RPMI7951 (cell line): ENCODE measurements around the gene DCAF6. TPM values are rescaled to one million over a fixed set of nuclear protein-coding genes. Genes with fewer than 3 reads are reported as not detected.

Source experiments
- DNase-seq: peaks from one replicate; pipeline ENCODE4 v3.0.0-alpha.2; 2012; ENCODE audit warnings: low read depth
- total RNA-seq: library from RNA; depleted of rRNA; stranded (reverse); fragments of >200 nt; shearing (Covaris generic); gene quantifications from 2 replicates; pipeline ENCODE4 v1.2.3, GENCODE V29; 2014

DCAF6 gene
- total RNA-seq, 1 experiment from 2014 or later = 42.7 TPM

- no peak for DNase-seq
These were observed 32.1 kb downstream of the DCAF6 start for GRCh38 chr1:167968569-167968968.

GRCh38 chr1:167973832-167974231 is 37.3 kb downstream of the DCAF6 start:
- no peak for DNase-seq

GRCh38 chr1:167974698-167975097 is 38.2 kb downstream of the DCAF6 start:
- DNase-seq = no peak

DNA sequence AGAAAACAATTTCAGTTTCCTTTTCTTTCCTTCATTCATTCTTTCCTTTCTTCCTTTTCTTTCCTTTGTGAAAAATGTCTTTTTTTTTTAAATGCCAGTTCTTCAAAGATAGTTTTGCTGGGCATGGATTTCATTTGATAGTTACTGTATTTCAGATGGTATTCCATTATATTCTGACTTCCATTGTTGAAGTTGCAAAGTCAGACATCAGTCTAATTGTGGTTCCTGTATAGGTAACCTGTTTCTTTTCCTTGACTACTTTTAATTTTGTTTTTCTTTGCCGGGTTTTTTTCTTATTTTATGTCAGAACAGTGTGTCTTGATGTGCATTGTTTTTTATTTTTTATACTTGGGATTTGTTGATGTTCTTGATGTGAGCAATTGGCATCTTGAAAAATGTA is 40.8 kb downstream of the DCAF6 start:
- DNase-seq = no peak

DNA sequence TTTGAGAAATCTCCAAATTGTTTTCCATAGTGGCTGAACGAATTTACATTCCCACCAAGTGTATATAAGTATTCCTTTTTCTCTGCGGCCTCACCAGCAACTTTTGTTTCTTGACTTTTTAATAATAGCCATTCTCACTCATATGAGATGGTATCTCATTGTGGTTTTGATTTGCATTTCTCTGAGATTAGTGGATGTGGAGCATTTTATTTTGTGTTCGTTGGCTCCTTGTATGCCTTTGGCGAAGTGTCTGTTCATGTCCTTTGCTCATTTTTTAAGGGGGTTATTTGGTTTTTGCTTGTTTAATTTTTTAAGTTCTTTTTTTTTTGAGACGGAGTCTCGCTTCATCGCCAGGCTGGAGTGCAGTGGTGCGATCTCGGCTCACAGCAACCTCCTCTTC is 45.5 kb downstream of the DCAF6 start:
- DNase-seq = no peak

- no peak for DNase-seq
These were observed 47.4 kb downstream of the DCAF6 start for GRCh38 chr1:167983797-167984420.

- peak; percentile 11 for DNase-seq
These were observed 48.5 kb downstream of the DCAF6 start for GRCh38 chr1:167984886-167985489.

DNA sequence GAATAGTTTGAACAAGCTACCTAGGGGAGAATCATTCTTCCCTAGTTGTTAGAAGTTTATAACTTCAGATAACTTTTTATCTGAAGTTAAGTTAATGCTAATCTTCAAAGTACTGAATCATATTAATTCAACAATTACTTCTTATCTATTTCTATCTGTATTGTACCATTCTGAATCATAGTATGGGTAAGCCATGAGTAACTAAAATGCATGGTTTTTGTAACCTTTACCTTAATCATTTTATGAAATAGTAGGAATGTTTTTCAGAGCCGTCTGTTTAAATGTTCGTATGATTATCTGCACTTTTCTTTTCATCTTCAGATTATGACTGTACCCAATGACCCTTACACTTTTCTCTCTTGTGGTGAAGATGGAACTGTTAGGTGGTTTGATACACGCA is 50.7 kb downstream of the DCAF6 start:
- DNase-seq = no peak

- DNase-seq = no peak
These were observed 55.1 kb downstream of the DCAF6 start for GRCh38 chr1:167991546-167991945.

GRCh38 chr1:167993720-167994119 is 57.2 kb downstream of the DCAF6 start:
- no peak for DNase-seq

GRCh38 chr1:167994560-167994959 is 58.1 kb downstream of the DCAF6 start:
- DNase-seq = no peak

DNA sequence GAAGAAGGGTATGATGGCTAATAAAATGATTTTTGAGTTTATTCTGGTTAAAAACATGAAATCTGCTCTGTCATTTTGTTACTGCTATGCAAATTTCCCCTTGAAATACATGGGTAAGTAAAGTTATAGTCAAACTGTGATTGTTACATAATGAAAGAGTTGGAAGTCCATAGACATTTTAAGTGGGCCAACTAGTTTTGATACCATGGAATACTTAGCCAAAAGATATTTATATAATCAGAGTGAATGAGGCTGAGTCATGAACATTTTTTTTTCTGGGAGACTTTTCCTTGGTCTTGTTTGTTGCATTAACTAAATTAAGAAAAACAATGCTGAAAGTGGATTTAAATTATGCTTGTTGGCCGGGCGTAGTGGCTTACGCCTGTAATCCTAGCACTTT is 58.6 kb downstream of the DCAF6 start:
- no peak for DNase-seq

- DNase-seq = no peak
These were observed 59.8 kb downstream of the DCAF6 start for GRCh38 chr1:167996266-167996665.

GRCh38 chr1:167997037-167997575 is 60.6 kb downstream of the DCAF6 start:
- DNase-seq = no peak

DNA sequence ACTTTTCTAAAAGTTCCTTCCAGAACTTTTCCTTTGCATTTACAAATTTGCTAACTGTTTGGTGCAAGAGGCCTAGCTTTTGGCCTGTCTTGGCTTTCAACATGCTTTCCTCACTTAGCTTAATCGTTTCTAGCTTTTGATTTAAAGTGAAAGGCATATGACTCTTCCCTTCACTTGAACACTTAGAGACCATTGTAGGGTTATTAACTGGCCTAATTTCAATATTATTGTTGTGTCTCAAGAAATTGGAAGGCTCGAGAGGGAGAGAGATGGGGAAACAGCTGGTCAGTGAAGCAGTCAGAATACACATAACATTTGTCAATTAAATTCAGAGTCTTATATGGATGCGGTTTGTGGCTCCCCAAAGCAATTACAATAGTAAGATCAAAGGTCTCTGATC is 63.4 kb downstream of the DCAF6 start:
- no peak for DNase-seq

GRCh38 chr1:168000656-168001055 is 64.2 kb downstream of the DCAF6 start:
- no peak for DNase-seq

DNA sequence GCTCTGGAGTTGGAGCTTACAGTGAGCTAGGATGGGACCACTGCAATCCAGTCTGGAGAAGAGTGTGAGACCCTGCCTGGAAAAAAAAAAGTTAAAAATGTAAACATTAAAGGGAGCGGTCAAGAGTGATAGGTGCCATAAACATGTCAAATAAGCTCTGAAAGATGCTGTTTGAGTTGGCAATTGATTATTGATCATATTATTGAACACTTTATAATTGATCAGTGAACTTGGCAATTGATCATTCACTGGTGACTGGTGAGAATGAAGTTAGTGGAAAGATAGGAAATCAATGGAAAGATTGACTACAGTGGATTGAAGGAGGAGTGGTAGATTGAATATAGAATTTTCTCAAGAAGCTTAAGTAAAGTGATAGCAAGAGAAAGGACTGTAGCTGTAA is 64.7 kb downstream of the DCAF6 start:
- no peak for DNase-seq

DNA sequence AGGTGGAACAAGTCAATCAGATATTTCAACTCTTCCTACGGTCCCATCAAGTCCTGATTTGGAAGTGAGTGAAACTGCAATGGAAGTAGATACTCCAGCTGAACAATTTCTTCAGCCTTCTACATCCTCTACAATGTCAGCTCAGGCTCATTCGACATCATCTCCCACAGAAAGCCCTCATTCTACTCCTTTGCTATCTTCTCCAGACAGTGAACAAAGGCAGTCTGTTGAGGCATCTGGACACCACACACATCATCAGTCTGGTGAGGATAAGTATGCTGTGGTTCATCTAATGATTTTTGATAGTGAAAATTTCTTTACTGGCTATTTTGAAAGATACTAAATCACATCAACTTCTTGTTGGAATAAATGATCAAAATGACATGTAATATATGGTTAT is 68.0 kb downstream of the DCAF6 start:
- peak; percentile 13 for DNase-seq

- no peak for DNase-seq
These were observed 69.0 kb downstream of the DCAF6 start for GRCh38 chr1:168005529-168005928.

- no peak for DNase-seq
These were observed 71.2 kb downstream of the DCAF6 start for GRCh38 chr1:168007691-168008090.

GRCh38 chr1:168008595-168008994 is 72.1 kb downstream of the DCAF6 start:
- DNase-seq = no peak

GRCh38 chr1:168009322-168009721 is 72.8 kb downstream of the DCAF6 start:
- no peak for DNase-seq

- no peak for DNase-seq
These were observed 82.9 kb downstream of the DCAF6 start for GRCh38 chr1:168019407-168019806.

DNA sequence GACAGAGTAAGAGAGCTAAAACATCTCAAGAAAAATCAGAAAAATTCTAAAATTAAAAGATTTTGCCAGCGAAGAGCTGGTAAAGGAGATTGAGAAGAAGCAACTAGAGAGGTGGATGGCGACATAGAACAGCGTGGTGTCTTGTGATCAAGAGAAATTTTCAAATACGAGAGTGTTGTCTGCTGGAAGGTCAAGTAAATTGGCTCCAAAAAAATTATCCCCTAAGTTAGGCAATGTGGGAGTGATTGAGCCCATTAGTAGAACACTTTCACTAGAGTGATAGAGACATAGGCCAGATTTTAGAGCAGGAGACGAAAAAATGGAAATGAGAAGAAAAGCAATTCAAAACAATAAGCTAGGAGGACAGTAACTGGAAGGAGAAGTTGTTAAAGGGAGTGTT is 94.7 kb downstream of the DCAF6 start:
- no peak for DNase-seq
